NCI-H1694 (cell line): Measurements from ENCODE around the gene PINK1.
A peak's percentile ranks its signal among the peaks of the same experiment; 100 is the strongest.

ENCODE experiments used
- DNase-seq: peaks from one replicate; lab custom pipeline; 2025; lab: John Stamatoyannopoulos, UW

PINK1 gene

GRCh38 chr1:20611652-20612051 lies 21.6 kb upstream of the PINK1 start:
- DNase-seq = no peak

GRCh38 chr1:20612221-20612746 lies 21.0 kb upstream of the PINK1 start:
- DNase-seq = no peak

- no peak for DNase-seq
Measured at GRCh38 chr1:20614131-20614579, 19.1 kb upstream of the PINK1 start.

GRCh38 chr1:20615946-20616846 lies 17.1 kb upstream of the PINK1 start:
- DNase-seq = no peak

GRCh38 chr1:20616847-20617487 lies 16.3 kb upstream of the PINK1 start:
- DNase-seq = no peak

GRCh38 chr1:20618550-20618949 lies 14.7 kb upstream of the PINK1 start:
- no peak for DNase-seq

GRCh38 chr1:20619999-20620398 lies 13.3 kb upstream of the PINK1 start:
- no peak for DNase-seq

GRCh38 chr1:20621012-20621411 lies 12.2 kb upstream of the PINK1 start:
- no peak for DNase-seq

GRCh38 chr1:20624709-20625108 lies 8.5 kb upstream of the PINK1 start:
- DNase-seq = no peak

- no peak for DNase-seq
Measured at GRCh38 chr1:20625176-20626097, 7.8 kb upstream of the PINK1 start.

- no peak for DNase-seq
Measured at GRCh38 chr1:20626098-20626427, 7.2 kb upstream of the PINK1 start.

- DNase-seq = no peak
Measured at GRCh38 chr1:20626524-20626923, 6.7 kb upstream of the PINK1 start.

- no peak for DNase-seq
Measured at GRCh38 chr1:20630729-20631128, 2.5 kb upstream of the PINK1 start.

- no peak for DNase-seq
Measured at GRCh38 chr1:20632386-20632785, 872 bp upstream of the PINK1 start.

- no peak for DNase-seq
Measured at GRCh38 chr1:20634065-20634593, 871 bp downstream of the PINK1 start.

GRCh38 chr1:20634594-20635084 lies 1.4 kb downstream of the PINK1 start:
- no peak for DNase-seq

- no peak for DNase-seq
Measured at GRCh38 chr1:20636785-20637347, 3.6 kb downstream of the PINK1 start.

GRCh38 chr1:20640183-20640597 lies 6.9 kb downstream of the PINK1 start:
- peak; percentile 31 for DNase-seq

GRCh38 chr1:20641975-20642374 lies 8.7 kb downstream of the PINK1 start:
- DNase-seq = no peak

- DNase-seq = no peak
Measured at GRCh38 chr1:20643080-20643479, 9.8 kb downstream of the PINK1 start.

GRCh38 chr1:20644416-20644815 lies 11.2 kb downstream of the PINK1 start:
- DNase-seq = no peak
